Measurements from ENCODE around the gene NFKB2.

Gene NFKB2

GRCh38 chr10:102394079-102394800, 1.3 kb upstream of the NFKB2 start (continued):
- TF ChIP-seq PRDM2 (tag by site-specific recombination; IDR thresholded peaks at IDR 0.05; ENCODE audit: borderline replicate concordance) (no peak), ZBTB44 (tag by site-specific recombination; IDR thresholded peaks at IDR 0.05) (no peak; the same call in 1 of the 2 replicates), ZNF777 (tag by site-specific recombination; IDR thresholded peaks at IDR 0.05; ENCODE audit: borderline replicate concordance) (peak; percentile 60; the same call in 1 of the 2 replicates), FEZF1 (tag by site-specific recombination; IDR thresholded peaks at IDR 0.05) (no peak), ZNF776 (tag by site-specific recombination; IDR thresholded peaks at IDR 0.05; ENCODE audit: borderline replicate concordance) (no peak), ZNF473 (tag by site-specific recombination; IDR thresholded peaks at IDR 0.05) (no peak), ZSCAN5A (tag by site-specific recombination; IDR thresholded peaks at IDR 0.05) (no peak), ZNF133 (tag by site-specific recombination; IDR thresholded peaks at IDR 0.05) (no peak), ZNF416 (tag by site-specific recombination; IDR thresholded peaks at IDR 0.05) (no peak), ZNF292 (tag by site-specific recombination; IDR thresholded peaks at IDR 0.05; ENCODE audit: borderline replicate concordance, low read depth) (no peak), ZNF366 (tag by site-specific recombination; conservative IDR thresholded peaks at IDR 0.05) (0 out of 2 replicates have a peak, but pooled peaks have one; percentile 8), ZBTB8A (tag by site-specific recombination; IDR thresholded peaks at IDR 0.05) (peak; percentile 97), ZNF530 (tag by site-specific recombination; IDR thresholded peaks at IDR 0.05; ENCODE audit: low read depth) (no peak), ZNF692 (tag by site-specific recombination; IDR thresholded peaks at IDR 0.05) (peak; percentile 75; the same call in 1 of the 2 replicates), SP3 (tag by site-specific recombination; IDR thresholded peaks at IDR 0.05) (peak; percentile 68), ZNF621 (tag by site-specific recombination; IDR thresholded peaks at IDR 0.05) (no peak), ZFHX2 (tag by site-specific recombination; conservative IDR thresholded peaks at IDR 0.05) (no peak), ZNF768 (tag by site-specific recombination; IDR thresholded peaks at IDR 0.05) (no peak), MZF1 (tag by site-specific recombination; IDR thresholded peaks at IDR 0.05; ENCODE audit: borderline replicate concordance) (no peak), BCL11A (tag by site-specific recombination; IDR thresholded peaks at IDR 0.05; ENCODE audit: low read depth) (peak; percentile 62; the same call in 1 of the 2 replicates), ZNF701 (tag by site-specific recombination; IDR thresholded peaks at IDR 0.05) (no peak), ZNF843 (tag by site-specific recombination; IDR thresholded peaks at IDR 0.05) (peak; percentile 55; the same call in 1 of the 2 replicates), ZNF513 (tag by site-specific recombination; IDR thresholded peaks at IDR 0.05) (peak; percentile 50; the same call in 1 of the 2 replicates), BCL11B (tag by site-specific recombination; IDR thresholded peaks at IDR 0.05; ENCODE audit: low read depth) (0 out of 2 replicates have a peak, but pooled peaks have one; percentile 13), ZNF654 (tag by site-specific recombination; IDR thresholded peaks at IDR 0.05; ENCODE audit: low read depth) (peak; percentile 67), ZNF202 (tag by site-specific recombination; IDR thresholded peaks at IDR 0.05; ENCODE audit: borderline replicate concordance) (no peak), ZNF223 (tag by site-specific recombination; IDR thresholded peaks at IDR 0.05) (no peak), ZNF514 (tag by site-specific recombination; IDR thresholded peaks at IDR 0.05) (no peak)
